Lower lobe of right lung (tissue), 2 donors: Measurements from ENCODE around the gene PAQR6. TPM values are rescaled to one million over a fixed set of nuclear protein-coding genes. Genes with fewer than 3 reads are reported as not detected.

Experiments
- ATAC-seq, 2 donors: fragments of 200-7000 bp; cut with Tn5 transposase; one replicate each; pipeline ENCODE4 v1.9.1; 2020 to 2022; ENCODE audit warnings: mild to moderate bottlenecking in 2 of 2, moderate library complexity in 2 of 2
- DNase-seq: peaks from one replicate; pipeline ENCODE4 v3.0.0-alpha.2; 2020
- H3K27ac ChIP-seq: fragments of 200-600 bp; one replicate; pipeline ENCODE4 v1.8.0; 2022
- H3K27me3 ChIP-seq: fragments of 200-600 bp; one replicate; pipeline ENCODE4 v1.8.0; 2022; ENCODE audit warnings: low read depth
- H3K36me3 ChIP-seq: fragments of 200-600 bp; one replicate; pipeline ENCODE4 v1.8.0; 2022; ENCODE audit warnings: mild to moderate bottlenecking
- H3K4me1 ChIP-seq: fragments of 200-600 bp; one replicate; pipeline ENCODE4 v1.8.0; 2022
- H3K4me3 ChIP-seq: fragments of 200-600 bp; one replicate; pipeline ENCODE4 v1.8.0; 2022; ENCODE audit warnings: mild to moderate bottlenecking
- H3K9me3 ChIP-seq: fragments of 200-600 bp; one replicate; pipeline ENCODE4 v1.8.0; 2022
- CTCF ChIP-seq: fragments of 200-600 bp; IDR thresholded peaks from one replicate; pipeline ENCODE4 v1.8.0; 2022; ENCODE audit warnings: antibody characterized with exemption, mild to moderate bottlenecking
- intact Hi-C: fragments of 100-400 bp; cut with DNase I; formaldehyde crosslinking; loops from one replicate; pipeline ENCODE4 v1.11.0; 2022
- total RNA-seq: library from RNA; stranded (reverse); fragmentation: NEBNext Ultra II Directional; extraction: Animal tissue kit (Norgen Biotek cat#: 25700); gene quantifications from one replicate; pipeline ENCODE4 v1.2.1, GENCODE V29; 2021
- donor health status: DM: no; HTN: yes; CAD: no; lungs with severe emphysema.

The PAQR6 gene
- total RNA-seq, 1 donor from 2014 or later, result 2.3 TPM

DNA sequence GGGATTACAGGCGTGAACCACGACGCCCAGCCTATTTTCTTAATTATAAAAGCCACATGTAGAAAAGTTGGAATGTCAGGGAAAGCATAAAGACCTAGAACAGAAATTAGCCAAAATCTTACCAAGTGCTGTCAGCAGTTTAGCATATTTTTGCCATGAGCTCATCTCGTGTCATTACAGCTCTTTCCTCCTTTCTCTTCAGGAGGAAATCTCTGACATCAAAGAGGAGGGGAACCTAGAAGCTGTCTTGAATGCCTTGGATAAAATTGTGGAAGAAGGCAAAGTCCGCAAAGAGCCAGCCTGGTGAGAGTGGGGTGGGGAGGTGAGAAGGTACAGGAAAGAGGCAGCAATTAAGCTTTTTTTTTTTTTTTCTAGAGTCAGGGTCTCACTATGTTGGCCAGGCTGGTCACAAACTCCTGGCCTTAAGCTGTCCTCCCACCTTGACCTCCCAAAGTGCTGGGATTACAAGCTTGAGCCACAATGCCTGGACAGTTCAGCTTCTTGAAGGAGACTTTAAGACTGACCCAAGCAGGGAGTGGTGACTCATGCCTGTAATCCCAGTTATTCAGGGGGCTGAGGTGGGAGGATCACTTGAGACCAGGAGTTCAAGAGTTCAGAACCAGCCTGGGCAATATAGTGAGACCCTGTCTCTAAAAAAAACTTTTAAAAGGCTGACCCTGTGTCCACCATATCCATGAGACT is 14.3 kb downstream of the PAQR6 start:
- Histone ChIP-seq H3K36me3 (peaks cover 78% of the 10 kb centered on the region), H3K27ac (no peak overlapping the region), H3K27me3 (no peaks in the 10 kb centered on the region), H3K4me1 (no peaks in the 10 kb centered on the region), H3K9me3 (no peaks in the 10 kb centered on the region), H3K4me3 (no peak overlapping the region)
- no peak for TF ChIP-seq CTCF
- DNase-seq (no peak), ATAC-seq (no peak)
- intact Hi-C loops, result no loop called here

DNA sequence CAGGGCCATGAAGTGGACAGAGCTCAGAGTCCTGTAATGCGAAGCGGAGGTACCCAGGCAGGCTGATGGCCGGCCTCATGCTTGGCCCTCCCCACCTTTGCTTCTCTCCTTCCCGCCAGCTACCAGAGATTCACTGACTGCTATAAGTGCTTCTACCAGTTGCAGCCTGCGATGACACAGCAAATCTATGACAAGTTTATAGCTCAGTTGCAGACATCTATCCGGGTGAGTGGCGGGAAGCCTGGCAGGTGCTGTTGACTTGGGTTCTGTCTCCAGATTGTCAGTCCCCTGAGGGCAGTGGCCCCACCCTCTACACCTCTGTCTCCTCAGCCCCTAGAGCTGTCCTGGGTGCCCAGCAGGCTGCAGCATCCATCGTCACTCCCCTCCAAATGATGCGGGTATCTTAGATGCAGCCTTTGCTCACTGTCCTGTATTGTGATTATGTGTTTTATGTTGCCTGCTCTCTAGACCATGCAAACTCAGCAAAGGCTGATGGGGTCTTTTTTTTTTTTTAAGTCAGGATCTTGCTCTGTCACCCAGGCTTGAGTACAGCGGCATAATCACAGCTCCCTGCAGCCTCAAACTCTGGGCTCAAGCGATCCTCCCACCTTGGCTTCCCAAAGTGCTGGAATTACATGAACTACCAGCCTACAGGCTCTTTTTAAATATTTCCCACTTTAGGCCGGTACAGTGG is 15.5 kb downstream of the PAQR6 start:
- intact Hi-C loops, result no loop called here
- no peaks in the 10 kb centered on the region for H3K27me3 ChIP-seq
- peaks cover 77% of the 10 kb centered on the region for H3K36me3 ChIP-seq
- no peak overlapping the region for H3K4me3 ChIP-seq
- no peak overlapping the region for H3K27ac ChIP-seq
- no peak for TF ChIP-seq CTCF
- no peaks in the 10 kb centered on the region for H3K4me1 ChIP-seq
- no peak for ATAC-seq
- no peak for DNase-seq
- H3K9me3 ChIP-seq, result no peaks in the 10 kb centered on the region

GRCh38 chr1:156230473-156230837 is 17.4 kb downstream of the PAQR6 start:
- intact Hi-C loops, result no loop called here
- Histone ChIP-seq H3K9me3 (no peaks in the 10 kb centered on the region), H3K4me3 (no peak overlapping the region), H3K27ac (no peak overlapping the region), H3K36me3 (peaks cover 76% of the 10 kb centered on the region), H3K4me1 (peaks cover 4% of the 10 kb centered on the region), H3K27me3 (no peaks in the 10 kb centered on the region)
- TF ChIP-seq CTCF, result no peak
- DNase-seq, result no peak
- no peak for ATAC-seq

GRCh38 chr1:156229809-156230472 is 17.9 kb downstream of the PAQR6 start:
- Histone ChIP-seq H3K9me3 (no peaks in the 10 kb centered on the region), H3K27ac (no peak overlapping the region), H3K36me3 (peaks cover 75% of the 10 kb centered on the region), H3K4me1 (peaks cover 9% of the 10 kb centered on the region), H3K4me3 (no peak overlapping the region), H3K27me3 (no peaks in the 10 kb centered on the region)
- intact Hi-C loops, result loop anchor here (5.0 kb wide), 1 partner anchor 83 kb away; no protein-coding TSS in a partner anchor
- no peak for DNase-seq
- TF ChIP-seq CTCF, result no peak
- ATAC-seq, result no peak

- DNase-seq, result no peak
- Histone ChIP-seq H3K4me3 (no peak overlapping the region), H3K27me3 (no peaks in the 10 kb centered on the region), H3K27ac (no peak overlapping the region), H3K4me1 (peaks cover 12% of the 10 kb centered on the region), H3K9me3 (no peaks in the 10 kb centered on the region), H3K36me3 (peaks cover 72% of the 10 kb centered on the region)
- ATAC-seq, result no peak
- TF ChIP-seq CTCF, result no peak
- intact Hi-C loops, result loop anchor here (5.0 kb wide), 1 partner anchor 81 kb away; no protein-coding TSS in a partner anchor
Observed at GRCh38 chr1:156228501-156228900, 19.4 kb downstream of the PAQR6 start.
